ENCODE results near the gene PARP8. TPM values are rescaled to one million over a fixed set of nuclear protein-coding genes. Genes with fewer than 3 reads are reported as not detected.

PARP8 gene
- total and polyA plus RNA-seq, 10 donors = 14.8 to 137 (median 95.9) TPM

GRCh38 chr5:50863534-50864170 lies 197.2 kb downstream of the PARP8 start:
- Histone ChIP-seq H3K27ac (no peak overlapping the region), H3K9me3 (no peaks in the 10 kb centered on the region), H3K36me3 (no peaks in the 10 kb centered on the region), H3K4me3 (no peak overlapping the region), H3K27me3 (replicated peaks in 1 of 7) (no peaks in the 10 kb centered on the region), H3K4me1 (no peaks in the 10 kb centered on the region)
- DNase-seq = no peak
- TF ChIP-seq POLR2A (IDR thresholded peaks at IDR 0.05) (no peak), POLR2AphosphoS5 (IDR thresholded peaks at IDR 0.05) (no peak), CTCF (IDR thresholded peaks at IDR 0.05 in 8 of 11, conservative IDR thresholded peaks at IDR 0.05 in 3 of 11) (no peak)
- 86 to 90% (median 90%) methylated on average over 3 of the region's 3 CpGs for WGBS, 5 donors
- intact Hi-C loops (cut with DNase I; ENCODE audit: low total_unique reads) = no loop called here

GRCh38 chr5:50864466-50864865 lies 198.0 kb downstream of the PARP8 start:
- Histone ChIP-seq H3K4me1 (no peaks in the 10 kb centered on the region), H3K9me3 (no peaks in the 10 kb centered on the region), H3K36me3 (no peaks in the 10 kb centered on the region), H3K4me3 (no peak overlapping the region), H3K27me3 (replicated peaks in 1 of 7) (no peaks in the 10 kb centered on the region), H3K27ac (no peak overlapping the region)
- no peak for DNase-seq
- TF ChIP-seq CTCF (IDR thresholded peaks at IDR 0.05 in 8 of 11, conservative IDR thresholded peaks at IDR 0.05 in 3 of 11) = no peak
- TF ChIP-seq POLR2A (IDR thresholded peaks at IDR 0.05) = no peak
- TF ChIP-seq POLR2AphosphoS5 (IDR thresholded peaks at IDR 0.05) = no peak
- 61 to 83% (median 82%) methylated on average over 2 of the region's 2 CpGs for WGBS, 5 donors
- intact Hi-C loops (cut with DNase I; ENCODE audit: low total_unique reads) = no loop called here

GRCh38 chr5:50866415-50866814 lies 200.0 kb downstream of the PARP8 start:
- DNase-seq = no peak
- Histone ChIP-seq H3K36me3 (no peaks in the 10 kb centered on the region), H3K27ac (no peak overlapping the region), H3K27me3 (replicated peaks in 1 of 7) (no peaks in the 10 kb centered on the region), H3K4me1 (no peaks in the 10 kb centered on the region), H3K9me3 (no peaks in the 10 kb centered on the region), H3K4me3 (no peak overlapping the region)
- 70 to 93% (median 86%) methylated on average over 1 of the region's 1 CpG for WGBS, 5 donors
- intact Hi-C loops (cut with DNase I; ENCODE audit: low total_unique reads) = no loop called here
- TF ChIP-seq POLR2AphosphoS5 (IDR thresholded peaks at IDR 0.05) = no peak
- no peak for TF ChIP-seq CTCF (IDR thresholded peaks at IDR 0.05 in 8 of 11, conservative IDR thresholded peaks at IDR 0.05 in 3 of 11)

- H3K36me3 ChIP-seq = no peaks in the 10 kb centered on the region
- no peaks in the 10 kb centered on the region for H3K9me3 ChIP-seq
- H3K4me1 ChIP-seq = no peaks in the 10 kb centered on the region
- intact Hi-C loops (cut with DNase I; ENCODE audit: low total_unique reads) = no loop called here
- H3K27ac ChIP-seq = no peak overlapping the region
- DNase-seq = no peak
- 78 to 87% (median 83%) methylated on average over 3 of the region's 3 CpGs for WGBS, 5 donors
- no peaks in the 10 kb centered on the region for H3K27me3 ChIP-seq (replicated peaks in 1 of 7)
- H3K4me3 ChIP-seq = no peak overlapping the region
- TF ChIP-seq CTCF (IDR thresholded peaks at IDR 0.05 in 8 of 11, conservative IDR thresholded peaks at IDR 0.05 in 3 of 11) = no peak
- TF ChIP-seq POLR2A (IDR thresholded peaks at IDR 0.05) = no peak
- no peak for TF ChIP-seq POLR2AphosphoS5 (IDR thresholded peaks at IDR 0.05)
Measured at GRCh38 chr5:50867140-50867539, 200.7 kb downstream of the PARP8 start.

Measured in spleen (tissue), 11 donors.